ENCODE measurements around the gene PLEKHA8.
A peak's percentile ranks its signal among the peaks of the same experiment; 100 is the strongest.
"Not testable (repeated sequence)": the region's sequence is repeated elsewhere in the genome, so short reads cannot be mapped to it uniquely, and the experiment has no call there.

PLEKHA8 gene

DNA sequence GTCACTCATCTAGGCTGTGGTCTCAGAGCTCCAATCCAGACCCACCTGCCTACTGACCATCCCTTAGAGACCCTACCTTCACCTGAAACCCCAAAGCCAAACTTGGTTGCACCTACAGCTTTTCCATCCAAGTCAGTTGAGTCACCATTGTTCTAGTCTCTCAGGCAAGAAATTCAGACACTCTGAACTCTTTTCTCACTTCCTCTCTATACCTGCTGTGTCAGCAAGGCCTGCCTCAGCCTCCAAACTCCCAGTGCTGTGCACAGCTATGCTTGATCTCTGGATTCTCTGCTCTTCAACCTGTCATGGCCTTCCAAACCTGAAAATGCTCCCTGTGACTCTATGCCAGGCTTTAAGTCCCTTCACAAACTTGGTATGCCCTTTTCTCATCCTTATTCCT, 59.2 kb downstream of the PLEKHA8 start:
- FAIRE-seq = no peak
- TF ChIP-seq POLR2A (IDR thresholded peaks at IDR 0.05; ENCODE audit: low read depth, low read length) = no peak

DNA sequence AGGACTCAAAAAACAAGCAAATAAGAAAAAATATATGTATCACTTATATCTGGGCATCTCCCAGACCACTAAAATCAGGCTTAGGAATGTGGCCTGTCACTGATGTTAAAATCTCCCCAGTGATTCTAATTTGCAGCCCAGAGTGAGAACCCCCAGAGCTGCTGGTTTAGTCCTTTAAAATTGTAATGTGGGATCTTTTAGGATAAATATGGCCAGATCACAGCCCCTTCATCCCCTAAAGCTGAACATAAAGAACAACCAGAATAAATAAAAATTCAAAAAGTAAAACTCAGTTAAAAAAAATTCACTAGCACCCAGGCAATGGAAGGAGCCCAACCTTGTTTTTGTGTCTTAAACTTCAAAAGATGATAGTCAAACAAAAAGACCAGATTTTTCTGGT, 60.1 kb downstream of the PLEKHA8 start:
- DNase-seq (ENCODE audit: insufficient read length, low spot score) (no peak), FAIRE-seq (no peak)
- TF ChIP-seq POLR2A (IDR thresholded peaks at IDR 0.05; ENCODE audit: low read depth, low read length) = no peak

More for the DNA sequence above, 59.2 kb downstream of the PLEKHA8 start:
- DNase-seq (ENCODE audit: insufficient read length, low spot score) = no peak

DNA sequence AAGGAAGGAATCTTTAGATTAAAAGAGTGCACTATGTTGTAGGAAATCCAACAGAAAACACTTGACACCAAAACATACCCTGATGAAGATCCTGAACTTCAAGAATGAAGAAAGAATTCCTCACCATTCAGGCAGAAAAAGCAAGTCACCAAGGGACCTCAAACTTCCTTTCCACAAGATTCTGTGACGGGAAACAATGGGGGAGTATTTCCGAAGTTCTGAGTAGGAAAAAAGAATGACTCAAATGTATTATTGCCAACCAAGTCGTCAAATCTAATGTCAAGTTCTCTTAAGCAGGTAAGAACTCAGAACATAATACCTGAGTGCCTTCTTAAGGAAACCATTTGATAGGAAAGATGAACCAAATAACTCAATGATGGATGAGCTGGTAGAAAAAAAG, 61.9 kb downstream of the PLEKHA8 start:
- TF ChIP-seq POLR2A (IDR thresholded peaks at IDR 0.05; ENCODE audit: low read depth, low read length) = no peak
- DNase-seq (ENCODE audit: insufficient read length, low spot score) (no peak), FAIRE-seq (no peak)

DNA sequence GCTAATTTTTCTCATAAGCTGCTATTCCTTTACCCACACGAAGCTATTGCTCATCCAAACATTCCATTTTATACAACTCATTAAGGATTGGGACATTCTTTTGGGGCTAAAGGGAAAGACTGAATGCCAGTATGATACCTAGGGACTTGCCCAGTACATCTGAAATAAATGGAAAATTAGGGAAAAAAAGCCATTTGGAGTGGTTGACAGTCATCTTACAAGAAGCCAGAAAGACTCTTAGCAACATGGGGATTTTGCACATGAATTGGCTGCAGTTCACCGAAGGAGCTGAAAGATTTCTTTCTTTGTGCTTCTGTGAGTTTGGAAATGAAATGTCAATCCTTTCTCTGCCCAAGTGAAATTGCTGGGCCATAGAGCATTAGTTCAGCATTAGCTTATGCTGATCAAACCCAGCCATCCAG, 63.3 kb downstream of the PLEKHA8 start:
- FAIRE-seq = peak; percentile 33
- peak; percentile 70 for DNase-seq (ENCODE audit: insufficient read length, low spot score)
- TF ChIP-seq POLR2A (IDR thresholded peaks at IDR 0.05; ENCODE audit: low read depth, low read length) = no peak

DNA sequence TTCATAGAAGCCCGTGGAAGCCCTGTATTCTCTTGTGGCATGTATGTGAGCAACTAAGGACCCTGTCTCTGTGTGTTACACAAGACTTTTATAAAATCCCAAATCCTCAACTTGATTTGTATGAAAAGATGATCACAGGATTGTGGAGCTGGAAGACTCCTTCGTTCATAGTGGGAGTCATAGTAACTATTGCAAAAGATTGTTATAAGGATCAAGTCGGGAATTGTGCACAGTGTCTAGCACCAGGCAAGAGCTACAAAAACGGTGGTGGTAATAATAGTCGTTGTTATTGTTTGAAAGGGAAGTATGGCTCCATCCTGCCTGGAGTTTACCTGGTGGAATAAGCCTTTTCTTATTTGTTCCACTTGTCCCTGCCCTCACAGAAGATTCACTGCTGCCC, 63.8 kb downstream of the PLEKHA8 start:
- TF ChIP-seq POLR2A (IDR thresholded peaks at IDR 0.05; ENCODE audit: low read depth, low read length) = no peak
- no peak for FAIRE-seq
- DNase-seq (ENCODE audit: insufficient read length, low spot score) = no peak

DNA sequence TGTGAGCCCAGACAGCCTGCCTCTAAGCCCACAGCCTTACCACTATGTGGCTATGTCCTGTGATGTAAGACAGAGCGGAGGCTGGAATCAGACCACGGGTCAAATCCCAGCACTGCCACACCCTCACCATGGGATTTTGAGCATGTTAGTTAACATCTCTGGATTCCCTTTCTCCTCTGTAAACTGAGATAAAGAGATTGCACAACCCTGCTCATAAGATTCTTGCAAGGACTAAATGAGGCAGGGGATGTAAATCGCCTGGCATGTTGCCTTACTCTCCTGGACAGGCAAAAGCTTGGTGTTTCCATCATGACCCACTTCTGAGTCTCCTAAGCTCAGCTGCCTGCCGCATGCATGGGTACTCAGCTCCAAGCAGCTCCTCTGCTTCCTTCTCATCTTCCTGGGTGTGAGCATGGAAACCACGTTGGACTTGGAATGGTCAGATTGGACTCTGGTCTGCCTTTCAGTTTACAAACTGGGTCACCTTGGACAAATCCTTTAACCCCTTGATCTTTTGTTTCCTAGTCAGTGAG, 65.3 kb downstream of the PLEKHA8 start:
- no peak for DNase-seq (ENCODE audit: insufficient read length, low spot score)
- FAIRE-seq = no peak
- no peak for TF ChIP-seq POLR2A (IDR thresholded peaks at IDR 0.05; ENCODE audit: low read depth, low read length)

DNA sequence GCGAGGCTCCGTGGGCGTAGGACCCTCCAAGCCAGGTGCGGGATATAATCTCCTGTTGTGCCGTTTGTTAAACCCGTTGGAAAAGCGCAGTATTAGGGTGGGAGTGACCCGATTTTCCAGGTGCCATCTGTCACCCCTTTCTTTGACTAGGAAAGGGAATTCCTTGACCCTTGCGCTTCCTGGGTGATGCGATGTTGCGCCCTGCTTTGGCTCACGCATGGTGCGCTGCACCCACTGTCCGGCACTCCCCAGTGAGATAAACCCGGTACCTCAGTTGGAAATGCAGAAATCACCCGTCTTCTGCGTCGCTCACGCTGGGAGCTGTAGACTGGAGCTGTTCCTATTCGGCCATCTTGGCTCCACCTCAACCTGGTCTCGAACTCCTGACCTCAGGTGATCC, 70.4 kb downstream of the PLEKHA8 start:
- DNase-seq (ENCODE audit: insufficient read length, low spot score); FAIRE-seq: not testable (repeated sequence)

DNA sequence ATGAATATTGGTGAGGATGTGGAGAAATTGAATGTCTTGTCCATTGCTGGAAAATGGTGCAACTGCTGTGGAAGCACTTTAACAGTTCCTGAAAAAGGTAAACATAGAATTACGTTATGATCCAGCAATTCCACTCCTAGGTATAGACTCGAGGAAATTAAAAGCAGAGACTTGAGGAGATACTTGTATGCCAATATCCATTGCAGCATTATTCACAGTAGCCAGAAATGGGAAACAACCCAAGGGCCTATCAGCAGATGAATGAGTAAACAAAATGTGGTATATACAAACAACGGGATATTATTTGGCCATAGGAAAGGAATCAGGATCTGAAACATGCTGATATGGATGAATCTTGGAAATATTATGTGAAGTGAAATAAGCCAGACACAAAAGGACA, 74.1 kb downstream of the PLEKHA8 start:
- FAIRE-seq (no peak), DNase-seq (ENCODE audit: insufficient read length, low spot score) (no peak)
- no peak for TF ChIP-seq POLR2A (IDR thresholded peaks at IDR 0.05; ENCODE audit: low read depth, low read length)

DNA sequence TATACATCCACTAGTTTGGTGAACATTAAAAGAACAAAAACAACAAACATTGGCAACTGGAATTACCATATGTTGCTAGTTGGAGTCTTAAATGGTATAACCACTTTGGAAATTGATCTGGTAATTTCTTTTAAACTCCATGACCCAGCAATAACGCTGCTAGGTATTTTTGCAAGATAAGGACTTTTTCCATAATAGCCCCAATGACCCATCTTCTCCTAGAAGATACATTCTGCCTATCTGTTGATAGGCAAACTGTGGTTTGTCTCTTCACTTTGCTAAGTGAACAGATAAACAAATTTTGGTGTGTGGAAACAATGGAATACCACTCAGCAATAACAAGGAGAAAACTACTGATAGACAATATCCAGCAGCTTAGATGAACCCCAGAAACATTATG, 75.9 kb downstream of the PLEKHA8 start:
- FAIRE-seq = no peak
- DNase-seq (ENCODE audit: insufficient read length, low spot score) = no peak
- TF ChIP-seq POLR2A (IDR thresholded peaks at IDR 0.05; ENCODE audit: low read depth, low read length) = no peak

DNA sequence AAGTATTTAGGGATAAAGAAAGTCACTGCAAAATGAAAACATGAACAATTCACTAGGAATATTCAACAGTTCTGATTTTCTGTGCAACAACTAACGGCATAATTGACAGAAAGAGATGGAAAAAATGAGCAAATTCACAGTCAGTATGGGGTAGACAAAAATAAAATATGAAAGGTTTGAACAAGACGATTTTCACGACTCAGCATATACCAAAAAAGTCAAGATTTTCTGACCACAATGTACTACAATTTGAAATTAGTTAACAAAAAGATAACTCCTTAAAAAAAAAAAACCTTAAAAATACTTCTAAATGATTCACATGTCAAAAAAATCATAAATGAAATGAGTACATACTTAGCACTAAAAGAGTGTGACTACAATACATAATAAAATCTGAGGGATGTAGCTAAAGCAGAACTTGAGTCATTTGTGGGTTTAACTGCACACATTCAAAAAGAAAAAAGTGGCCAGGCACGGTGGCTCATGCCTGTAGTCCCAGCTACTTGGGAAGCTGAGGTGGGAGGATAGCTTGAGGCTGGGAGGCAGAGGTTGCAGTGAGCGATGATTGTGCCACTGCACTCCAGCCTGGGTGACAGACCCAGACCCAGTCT, 84.0 kb downstream of the PLEKHA8 start:
- FAIRE-seq = no peak
- DNase-seq (ENCODE audit: insufficient read length, low spot score) = no peak
- TF ChIP-seq POLR2A (IDR thresholded peaks at IDR 0.05; ENCODE audit: low read depth, low read length) = no peak

DNA sequence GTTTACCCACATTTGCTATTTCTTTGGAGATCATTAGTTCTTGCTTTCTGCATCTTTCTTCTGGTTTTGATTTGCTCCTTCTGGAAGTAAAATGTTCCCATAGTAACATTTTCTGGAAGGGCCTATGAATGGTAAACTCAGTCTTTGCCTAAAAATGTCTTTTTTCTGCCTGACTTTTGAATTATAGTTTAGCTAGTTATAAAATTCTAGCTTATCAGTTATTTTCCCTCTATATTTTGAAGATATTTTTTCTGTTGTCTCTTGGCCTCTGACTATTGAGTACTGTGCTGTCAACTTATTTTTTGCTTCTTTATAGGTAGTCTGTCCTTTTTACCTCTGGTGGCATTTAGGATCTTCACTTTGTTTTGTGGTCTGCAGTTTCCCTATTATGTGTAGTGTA, 84.9 kb downstream of the PLEKHA8 start:
- no peak for FAIRE-seq
- no peak for DNase-seq (ENCODE audit: insufficient read length, low spot score)
- no peak for TF ChIP-seq POLR2A (IDR thresholded peaks at IDR 0.05; ENCODE audit: low read depth, low read length)

DNA sequence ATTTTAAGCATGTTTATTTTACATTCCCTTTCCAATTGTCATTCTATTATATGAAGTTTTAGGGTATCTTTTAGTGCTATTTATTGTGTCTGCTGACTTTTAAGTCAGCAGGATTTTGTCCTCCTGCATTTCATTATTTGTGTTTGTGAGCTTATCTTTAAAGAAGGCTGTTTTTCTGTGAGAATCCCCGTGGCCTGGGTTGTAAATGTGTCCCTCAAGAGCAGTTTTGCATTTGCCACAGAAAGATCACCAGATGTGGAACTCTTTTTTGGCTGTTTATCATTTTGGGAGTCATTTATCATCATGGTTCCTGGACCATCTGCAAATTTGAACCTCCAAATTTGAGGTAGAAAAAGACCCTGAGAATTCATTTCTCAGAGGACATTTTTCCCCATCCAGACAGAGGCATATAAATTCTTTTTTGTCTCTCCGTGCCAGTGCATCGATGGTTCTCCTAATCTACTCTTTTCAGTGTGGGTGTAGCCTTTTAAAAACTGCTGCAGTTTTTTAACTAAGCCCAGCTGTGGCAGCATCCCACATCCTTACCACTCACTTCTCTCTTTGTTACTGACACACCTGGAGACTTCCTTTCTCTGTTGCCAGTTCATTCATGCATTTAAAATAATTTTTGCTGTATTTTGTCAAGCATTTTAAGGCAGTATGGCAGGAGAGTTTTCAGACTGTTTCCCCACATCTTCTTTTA, 86.5 kb downstream of the PLEKHA8 start:
- no peak for FAIRE-seq

DNA sequence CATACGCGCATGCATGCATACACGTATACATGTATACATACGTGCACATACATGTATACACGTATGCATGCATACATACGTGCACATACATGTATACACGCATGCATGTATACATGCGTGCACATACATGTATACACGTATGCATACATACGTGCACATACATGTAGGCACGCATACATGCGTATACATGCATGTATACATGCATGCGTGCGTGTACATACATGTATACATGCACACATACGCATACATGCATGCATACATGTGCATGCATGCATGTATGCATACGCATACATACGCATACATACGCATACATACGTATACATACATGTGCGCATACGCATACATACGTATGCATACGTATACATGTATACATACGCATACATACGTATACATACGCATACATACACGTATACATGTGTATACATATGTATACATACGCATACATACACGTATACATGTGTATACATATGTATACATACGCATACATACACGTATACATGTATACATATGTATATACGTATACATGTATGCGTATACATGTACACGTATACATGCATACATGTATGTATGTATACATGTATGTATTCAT, 87.6 kb downstream of the PLEKHA8 start:
- no peak for DNase-seq (ENCODE audit: insufficient read length, low spot score)
- no peak for TF ChIP-seq POLR2A (IDR thresholded peaks at IDR 0.05; ENCODE audit: low read depth, low read length)
- peak; percentile 85 for FAIRE-seq

More for the DNA sequence above, 86.5 kb downstream of the PLEKHA8 start:
- no peak for TF ChIP-seq POLR2A (IDR thresholded peaks at IDR 0.05; ENCODE audit: low read depth, low read length)
- DNase-seq (ENCODE audit: insufficient read length, low spot score) = no peak

DNA sequence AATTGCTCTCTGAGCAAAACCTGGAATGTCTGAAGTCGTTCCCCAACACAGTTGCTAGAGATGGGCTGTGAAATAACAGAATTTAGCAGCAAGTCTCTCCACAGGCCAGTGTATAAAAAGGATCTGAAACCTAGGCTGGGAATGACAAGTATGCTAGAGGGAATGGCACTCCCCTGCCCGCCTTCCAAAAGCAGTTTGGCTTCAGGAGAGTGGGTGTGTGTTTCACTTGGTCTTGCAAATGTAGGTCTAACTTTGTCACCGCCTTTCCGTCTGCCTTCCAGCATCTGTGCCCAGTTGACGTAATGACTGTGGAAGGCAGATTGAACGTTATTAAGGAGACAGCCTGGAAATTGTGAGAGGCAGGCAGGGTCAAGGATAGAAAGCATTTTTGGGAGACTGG, 88.6 kb downstream of the PLEKHA8 start:
- FAIRE-seq = no peak
- TF ChIP-seq POLR2A (IDR thresholded peaks at IDR 0.05; ENCODE audit: low read depth, low read length) = no peak
- no peak for DNase-seq (ENCODE audit: insufficient read length, low spot score)

DNA sequence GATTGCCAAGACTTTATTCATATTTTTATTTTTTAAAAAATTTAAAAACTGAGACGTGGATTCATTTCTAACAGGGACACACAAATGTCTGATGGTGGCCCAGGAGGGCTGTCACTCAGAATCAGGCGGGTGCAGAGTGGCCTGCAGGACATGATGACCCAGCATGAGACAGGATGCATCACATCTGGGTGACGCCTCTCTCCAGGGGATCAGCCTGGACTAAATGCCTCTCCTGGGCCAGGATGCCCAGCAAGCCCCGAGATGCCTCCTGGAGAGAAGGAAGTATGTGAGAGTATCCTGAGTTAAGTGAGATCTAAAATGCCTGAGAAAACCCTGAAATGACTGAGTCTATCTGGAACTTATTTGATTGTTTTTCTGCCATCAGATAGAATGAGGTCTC, 89.7 kb downstream of the PLEKHA8 start:
- no peak for TF ChIP-seq POLR2A (IDR thresholded peaks at IDR 0.05; ENCODE audit: low read depth, low read length)
- no peak for DNase-seq (ENCODE audit: insufficient read length, low spot score)
- FAIRE-seq = no peak

All from H54 (cell line).